HCT116 (cell line): ENCODE results near the gene SFTPA1. TPM values are rescaled to one million over a fixed set of nuclear protein-coding genes. Genes with fewer than 3 reads are reported as not detected.
"Not testable (repeated sequence)": the region's sequence is repeated elsewhere in the genome, so short reads cannot be mapped to it uniquely, and the experiment has no call there.

Experiments used
- ATAC-seq: fragments of 200-7000 bp; cut with Tn5 transposase; 2 replicates; pipeline ENCODE4 v1.9.1; 2020; ENCODE audit warnings: mild to moderate bottlenecking, moderate library complexity
- BruUV-seq: library from RNA; stranded (reverse); fragments of 400-500 nt; replicated peaks from 2 replicates; lab custom pipeline; 2021; lab: Mats Ljungman, UMichigan
- CTCF ChIA-PET: fragments of 300-600 bp; sonication (Branson Sonifier 250); formaldehyde crosslinking; loops from one replicate; lab custom pipeline; 2021; ENCODE audit warnings: antibody characterized with exemption; lab: Charles Lee
- POLR2A ChIA-PET: fragments of 300-600, 350-600 bp; sonication (Branson Sonifier 250); formaldehyde crosslinking; loops from one replicate; lab custom pipeline; 2021; ENCODE audit warnings: antibody characterized with exemption; lab: Charles Lee
- RAD21 ChIA-PET, 2 experiments: fragments of 300-600 bp; sonication (Branson Sonifier 250); formaldehyde crosslinking; loops; one replicate each; lab custom pipeline; 2023; ENCODE audit warnings: low total read pairs in 2 of 2; ENCODE audit not compliant: uncharacterized antibody in 2 of 2, unreplicated experiment in 2 of 2, low non-redundant PET in 1 of 2; lab: Charles Lee
- DNase-seq: peaks from one replicate; pipeline ENCODE4 v3.0.0-alpha.2; 2010; ENCODE audit warnings: low read depth, low spot score
- H2AFZ ChIP-seq: fragments of 200-600 bp; shearing (Covaris generic), sonication (generic); 2 replicates; pipeline ENCODE4 v1.6.1; 2017; ENCODE audit warnings: low read depth, mixed run types, mixed read lengths, antibody characterized with exemption, low read length; ENCODE audit not compliant: poor library complexity, severe bottlenecking
- H3K27ac ChIP-seq: 2 replicates; pipeline ENCODE4 v1.5.1; 2012; ENCODE audit warnings: low read depth, low read length
- H3K27me3 ChIP-seq: fragments of 200-600 bp; sonication (generic); 2 replicates; pipeline ENCODE4 v1.6.1; 2016; ENCODE audit warnings: mixed run types, low read length, mixed read lengths; ENCODE audit not compliant: insufficient read depth
- H3K36me3 ChIP-seq, 2 experiments: fragments of 200-500 bp in 1 of 2; fragments of 200-600 bp in 1 of 2; sonication (Bioruptor generic) in 1 of 2; sonication (generic) in 1 of 2; 2 replicates each; pipeline versions ENCODE4 v1.5.1 to v1.6.1; 2014 to 2016; ENCODE audit warnings: low read length in 2 of 2, inconsistent platforms in 1 of 2, mixed read lengths in 1 of 2, mixed run types in 1 of 2; ENCODE audit not compliant: insufficient read depth in 2 of 2, control insufficient read depth in 1 of 2
- H3K4me1 ChIP-seq, 2 experiments: fragments of 200-600 bp in 1 of 2; sonication (generic) in 1 of 2; 2 replicates each; pipeline versions ENCODE4 v1.5.1 to v1.6.1; 2012 to 2017; ENCODE audit warnings: low read length in 2 of 2, inconsistent platforms in 1 of 2, mild to moderate bottlenecking in 1 of 2, mixed read lengths in 1 of 2, mixed run types in 1 of 2, moderate library complexity in 1 of 2; ENCODE audit not compliant: insufficient read depth in 2 of 2, control insufficient read depth in 1 of 2
- H3K4me2 ChIP-seq: fragments of 200-600 bp; sonication (generic); 2 replicates; pipeline ENCODE4 v1.6.1; 2017; ENCODE audit warnings: mixed run types, low read length, mixed read lengths
- H3K4me3 ChIP-seq, 2 experiments: fragments of 200-600 bp in 1 of 2; sonication (generic) in 1 of 2; replicated peaks in 1 of 2; 2 replicates each; pipeline ENCODE4 v1.5.1; 2011 to 2016; ENCODE audit warnings: low read length in 2 of 2, control low read depth in 1 of 2, low read depth in 1 of 2, mild to moderate bottlenecking in 1 of 2, mixed read lengths in 1 of 2, mixed run types in 1 of 2
- H3K79me2 ChIP-seq: fragments of 200-600 bp; sonication (generic); 2 replicates; pipeline ENCODE4 v1.6.1; 2017; ENCODE audit warnings: mild to moderate bottlenecking, mixed run types, low read length, moderate library complexity, mixed read lengths; ENCODE audit not compliant: insufficient read depth
- H3K9ac ChIP-seq: fragments of 200-600 bp; sonication (generic); 2 replicates; pipeline ENCODE4 v1.6.1; 2016; ENCODE audit warnings: low read length, mixed read lengths
- H3K9me2 ChIP-seq: fragments of 200-600 bp; sonication (generic), shearing (Covaris generic); 2 replicates; pipeline ENCODE4 v1.6.1; 2017; ENCODE audit warnings: mixed run types, mild to moderate bottlenecking, moderate library complexity; ENCODE audit not compliant: insufficient read depth
- H3K9me3 ChIP-seq, 2 experiments: fragments of 200-500 bp in 1 of 2; fragments of 200-600 bp in 1 of 2; sonication (Bioruptor generic) in 1 of 2; sonication (generic) in 1 of 2; 2 replicates each; pipeline ENCODE4 v1.6.1; 2014 to 2017; ENCODE audit warnings: low read length in 2 of 2, mixed read lengths in 2 of 2, inconsistent platforms in 1 of 2, low read depth in 1 of 2, mild to moderate bottlenecking in 1 of 2, mixed run types in 1 of 2, moderate library complexity in 1 of 2; ENCODE audit not compliant: control insufficient read depth in 1 of 2, insufficient read depth in 1 of 2
- H4K20me1 ChIP-seq: fragments of 200-600 bp; sonication (generic), shearing (Covaris generic); 2 replicates; pipeline ENCODE4 v1.6.1; 2017; ENCODE audit warnings: mixed run types, mild to moderate bottlenecking, moderate library complexity; ENCODE audit not compliant: insufficient read depth
- RAD21 ChIP-seq: IDR thresholded peaks from 2 replicates; pipeline ENCODE4 v1.6.1; 2012; ENCODE audit warnings: low read depth, mild to moderate bottlenecking
- SP1 ChIP-seq: IDR thresholded peaks from 2 replicates; pipeline ENCODE4 v1.6.1; 2012; ENCODE audit warnings: low read depth
- SRF ChIP-seq: IDR thresholded peaks from 2 replicates; pipeline ENCODE4 v1.6.1; 2012; ENCODE audit warnings: low read depth
- ZNF274 ChIP-seq: fragments of 200-500 bp; sonication (Bioruptor generic); IDR thresholded peaks from 2 replicates; pipeline ENCODE4 v1.6.1; 2014; ENCODE audit warnings: mild to moderate bottlenecking, low read depth, low read length, inconsistent platforms
- intact Hi-C: fragments of 100-400 bp; cut with micrococcal nuclease; formaldehyde crosslinking; loops from 2 replicates; pipeline ENCODE4 v1.10.0; 2022
- total RNA-seq: library from RNA; stranded (reverse); gene quantifications from one replicate; pipeline ENCODE4 v1.2.1, GENCODE V29; 2021; ENCODE audit not compliant: unreplicated experiment
- TF ChIP-seq, protein P1 (sequence below): IDR thresholded peaks from 2 replicates; pipeline ENCODE4 v1.6.1; 2012
- TF ChIP-seq, protein P2 (sequence below): IDR thresholded peaks from 2 replicates; pipeline ENCODE4 v1.6.1; 2011; ENCODE audit warnings: mild to moderate bottlenecking, low read length, moderate library complexity; ENCODE audit not compliant: insufficient replicate concordance; ENCODE audit errors: extremely low read depth
- TF ChIP-seq, protein P3 (sequence below): IDR thresholded peaks from 2 replicates; pipeline ENCODE4 v1.6.1; 2012

SFTPA1 gene
- total RNA-seq, 1 experiment from 2014 or later = 6.5 TPM

DNA sequence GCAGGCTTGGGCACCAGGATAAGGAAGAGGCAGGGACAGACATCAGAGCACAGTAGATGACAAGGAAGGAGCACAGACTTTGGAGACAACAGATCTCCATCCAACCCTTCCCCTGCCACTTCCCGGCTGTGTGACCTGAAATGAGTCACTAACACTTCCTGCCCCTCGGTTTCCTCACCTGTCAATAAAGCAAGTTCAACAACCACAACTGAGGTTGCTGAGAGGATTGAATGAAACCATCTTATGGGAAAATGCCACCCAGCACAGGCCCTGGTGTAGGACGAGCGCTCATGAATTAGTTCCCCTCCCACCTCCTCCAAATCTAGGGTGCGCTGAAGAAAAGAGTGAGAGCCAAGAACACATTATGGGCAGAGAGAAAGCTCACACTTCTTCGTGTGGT is 27.8 kb upstream of the SFTPA1 start:
- CTCF ChIA-PET, H3K36me3 ChIP-seq, H3K9me2 ChIP-seq, H3K9me3 ChIP-seq, H3K4me2 ChIP-seq, POLR2A ChIA-PET, H3K79me2 ChIP-seq, H4K20me1 ChIP-seq, H3K27ac ChIP-seq, intact Hi-C loops, H2AFZ ChIP-seq, H3K9ac ChIP-seq, H3K4me3 ChIP-seq, ATAC-seq, DNase-seq, H3K4me1 ChIP-seq, H3K27me3 ChIP-seq, BruUV-seq, RAD21 ChIA-PET: not testable (repeated sequence)

DNA sequence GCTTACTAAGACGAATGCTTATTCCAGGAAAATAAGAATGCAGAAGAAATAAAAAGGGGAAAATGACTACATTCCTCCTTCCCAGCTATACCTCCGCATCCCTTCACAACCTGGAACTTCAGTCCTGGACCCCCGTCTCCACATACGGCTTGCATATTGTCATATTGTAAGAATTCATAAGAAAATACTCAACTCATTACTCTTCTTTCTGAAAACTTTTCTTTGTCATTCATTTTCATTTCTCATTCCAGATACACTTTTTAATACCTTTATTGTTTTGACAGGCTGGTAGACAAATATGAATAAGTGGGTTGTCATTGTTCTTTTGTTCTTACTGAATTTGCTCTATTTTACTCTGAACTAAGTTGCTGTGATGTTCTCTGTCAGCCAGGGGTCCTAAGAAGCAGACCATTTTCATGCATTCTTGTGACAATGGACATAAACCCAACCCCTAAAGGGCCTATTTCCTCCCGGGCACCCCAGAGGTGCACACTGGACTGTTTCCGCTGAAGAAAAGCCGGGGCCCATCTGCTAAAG is 27.2 kb upstream of the SFTPA1 start:
- Histone ChIP-seq H3K9ac (no peak overlapping the region), H3K4me1 (no peaks in the 10 kb centered on the region), H2AFZ (no peak overlapping the region), H3K4me2 (no peak overlapping the region), H3K36me3 (no peaks in the 10 kb centered on the region), H4K20me1 (no peaks in the 10 kb centered on the region), H3K27ac (no peak overlapping the region), H3K4me3 (no peak overlapping the region), H3K9me2 (no peaks in the 10 kb centered on the region), H3K79me2 (no peaks in the 10 kb centered on the region), H3K27me3 (no peaks in the 10 kb centered on the region; the same call in 1 of the 2 replicates), H3K9me3 (no peaks in the 10 kb centered on the region)
- ChIA-PET RAD21 (no interaction called here), CTCF (no interaction called here), POLR2A (no interaction called here)
- ATAC-seq = no peak
- DNase-seq = no peak
- intact Hi-C loops = no loop called here
- no TSS peak for BruUV-seq
- TF ChIP-seq RAD21 (no peak), SRF (no peak), SP1 (no peak), ZNF274 (no peak)
- TF ChIP-seq, protein P1, sequence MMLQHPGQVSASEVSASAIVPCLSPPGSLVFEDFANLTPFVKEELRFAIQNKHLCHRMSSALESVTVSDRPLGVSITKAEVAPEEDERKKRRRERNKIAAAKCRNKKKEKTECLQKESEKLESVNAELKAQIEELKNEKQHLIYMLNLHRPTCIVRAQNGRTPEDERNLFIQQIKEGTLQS = no peak
- TF ChIP-seq, protein P2, sequence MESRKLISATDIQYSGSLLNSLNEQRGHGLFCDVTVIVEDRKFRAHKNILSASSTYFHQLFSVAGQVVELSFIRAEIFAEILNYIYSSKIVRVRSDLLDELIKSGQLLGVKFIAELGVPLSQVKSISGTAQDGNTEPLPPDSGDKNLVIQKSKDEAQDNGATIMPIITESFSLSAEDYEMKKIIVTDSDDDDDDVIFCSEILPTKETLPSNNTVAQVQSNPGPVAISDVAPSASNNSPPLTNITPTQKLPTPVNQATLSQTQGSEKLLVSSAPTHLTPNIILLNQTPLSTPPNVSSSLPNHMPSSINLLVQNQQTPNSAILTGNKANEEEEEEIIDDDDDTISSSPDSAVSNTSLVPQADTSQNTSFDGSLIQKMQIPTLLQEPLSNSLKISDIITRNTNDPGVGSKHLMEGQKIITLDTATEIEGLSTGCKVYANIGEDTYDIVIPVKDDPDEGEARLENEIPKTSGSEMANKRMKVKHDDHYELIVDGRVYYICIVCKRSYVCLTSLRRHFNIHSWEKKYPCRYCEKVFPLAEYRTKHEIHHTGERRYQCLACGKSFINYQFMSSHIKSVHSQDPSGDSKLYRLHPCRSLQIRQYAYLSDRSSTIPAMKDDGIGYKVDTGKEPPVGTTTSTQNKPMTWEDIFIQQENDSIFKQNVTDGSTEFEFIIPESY = no peak
- TF ChIP-seq, protein P3, sequence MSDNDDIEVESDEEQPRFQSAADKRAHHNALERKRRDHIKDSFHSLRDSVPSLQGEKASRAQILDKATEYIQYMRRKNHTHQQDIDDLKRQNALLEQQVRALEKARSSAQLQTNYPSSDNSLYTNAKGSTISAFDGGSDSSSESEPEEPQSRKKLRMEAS = no peak
- TF ChIP-seq, all 23 proteins: peak for 0
